ENCODE results near the gene TMEM245.
A peak's percentile ranks its signal among the peaks of the same experiment; 100 is the strongest.

The TMEM245 gene

DNA sequence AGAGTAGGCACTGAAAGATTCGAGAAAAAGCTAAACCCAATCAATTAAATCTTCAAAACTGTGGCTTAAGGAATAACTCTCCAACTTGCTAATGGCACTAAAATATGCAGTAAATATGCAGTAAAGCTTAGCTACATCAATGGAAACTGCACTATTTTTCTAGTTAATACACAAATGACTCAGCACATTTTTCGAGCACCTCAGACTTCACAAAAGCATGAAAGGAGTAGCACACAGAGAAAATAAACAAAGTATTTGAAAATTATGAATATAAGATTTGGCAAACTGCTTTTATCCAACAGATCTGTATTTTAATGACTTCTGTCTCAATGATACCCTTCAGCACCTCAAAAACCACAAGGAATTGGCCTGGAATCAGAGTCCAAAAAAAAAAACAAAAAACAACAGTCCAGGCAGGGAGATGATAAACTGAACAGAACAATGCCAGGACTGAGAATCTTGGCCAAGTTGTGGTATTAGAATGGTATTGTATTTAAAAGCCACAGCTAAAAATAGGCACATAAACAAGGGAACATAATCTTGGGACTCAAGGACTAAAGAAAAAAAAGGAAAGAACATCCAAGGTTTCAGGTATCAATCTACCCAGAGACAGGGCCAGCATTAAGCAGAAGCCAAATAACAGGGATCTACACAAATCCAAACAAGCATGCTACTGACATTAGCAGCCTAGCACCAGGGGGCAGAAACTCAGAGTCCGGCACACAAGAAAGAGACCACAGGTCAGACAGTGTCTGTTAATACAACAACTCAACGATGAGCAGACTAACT lies 21.4 kb downstream of the TMEM245 start:
- in situ Hi-C loops (cut with HindIII; ENCODE audit: low pct_ligation_motif_present, low sequenced_read_pairs) = no loop called here
- Histone ChIP-seq H3K27ac (peak overlapping the region; percentile 65), H3K27me3 (replicated peaks) (no peaks in the 10 kb centered on the region), H3K36me3 (replicated peaks) (peaks cover 6% of the 10 kb centered on the region), H3K4me3 (ENCODE audit: low read depth, low read length) (no peak overlapping the region)
- peak; percentile 61 for DNase-seq
- TF ChIP-seq, protein P1, sequence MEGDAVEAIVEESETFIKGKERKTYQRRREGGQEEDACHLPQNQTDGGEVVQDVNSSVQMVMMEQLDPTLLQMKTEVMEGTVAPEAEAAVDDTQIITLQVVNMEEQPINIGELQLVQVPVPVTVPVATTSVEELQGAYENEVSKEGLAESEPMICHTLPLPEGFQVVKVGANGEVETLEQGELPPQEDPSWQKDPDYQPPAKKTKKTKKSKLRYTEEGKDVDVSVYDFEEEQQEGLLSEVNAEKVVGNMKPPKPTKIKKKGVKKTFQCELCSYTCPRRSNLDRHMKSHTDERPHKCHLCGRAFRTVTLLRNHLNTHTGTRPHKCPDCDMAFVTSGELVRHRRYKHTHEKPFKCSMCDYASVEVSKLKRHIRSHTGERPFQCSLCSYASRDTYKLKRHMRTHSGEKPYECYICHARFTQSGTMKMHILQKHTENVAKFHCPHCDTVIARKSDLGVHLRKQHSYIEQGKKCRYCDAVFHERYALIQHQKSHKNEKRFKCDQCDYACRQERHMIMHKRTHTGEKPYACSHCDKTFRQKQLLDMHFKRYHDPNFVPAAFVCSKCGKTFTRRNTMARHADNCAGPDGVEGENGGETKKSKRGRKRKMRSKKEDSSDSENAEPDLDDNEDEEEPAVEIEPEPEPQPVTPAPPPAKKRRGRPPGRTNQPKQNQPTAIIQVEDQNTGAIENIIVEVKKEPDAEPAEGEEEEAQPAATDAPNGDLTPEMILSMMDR (IDR thresholded peaks at IDR 0.05; ENCODE audit: low read depth, low read length, missing control alignments) = peak; percentile 73

DNA sequence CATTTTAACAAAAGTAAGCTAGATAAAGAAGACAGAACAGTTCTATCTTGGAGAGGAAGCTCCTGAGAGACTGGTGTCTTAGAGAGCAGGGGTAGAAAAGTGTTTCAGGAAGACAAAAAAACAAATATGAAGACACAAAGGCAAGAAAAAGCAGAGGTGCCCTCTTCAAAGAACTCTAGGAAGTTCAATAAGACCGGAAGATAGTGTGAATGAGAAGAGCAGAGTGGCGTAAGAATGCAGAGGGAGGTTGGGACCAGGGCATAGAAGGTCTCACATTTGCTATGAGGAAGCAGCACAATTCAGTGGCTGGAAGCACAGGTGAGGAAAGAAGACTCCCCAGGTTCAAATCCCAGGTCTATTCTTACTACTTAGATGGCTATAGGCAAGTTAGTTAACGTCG lies 22.6 kb downstream of the TMEM245 start:
- no peak overlapping the region for H3K4me3 ChIP-seq (ENCODE audit: low read depth, low read length)
- no peak overlapping the region for H3K27ac ChIP-seq
- TF ChIP-seq, protein P1 (IDR thresholded peaks at IDR 0.05; ENCODE audit: low read depth, low read length, missing control alignments) = no peak
- DNase-seq = no peak
- in situ Hi-C loops (cut with HindIII; ENCODE audit: low pct_ligation_motif_present, low sequenced_read_pairs) = no loop called here
- H3K27me3 ChIP-seq (replicated peaks) = no peaks in the 10 kb centered on the region
- peaks cover 9% of the 10 kb centered on the region for H3K36me3 ChIP-seq (replicated peaks)

DNA sequence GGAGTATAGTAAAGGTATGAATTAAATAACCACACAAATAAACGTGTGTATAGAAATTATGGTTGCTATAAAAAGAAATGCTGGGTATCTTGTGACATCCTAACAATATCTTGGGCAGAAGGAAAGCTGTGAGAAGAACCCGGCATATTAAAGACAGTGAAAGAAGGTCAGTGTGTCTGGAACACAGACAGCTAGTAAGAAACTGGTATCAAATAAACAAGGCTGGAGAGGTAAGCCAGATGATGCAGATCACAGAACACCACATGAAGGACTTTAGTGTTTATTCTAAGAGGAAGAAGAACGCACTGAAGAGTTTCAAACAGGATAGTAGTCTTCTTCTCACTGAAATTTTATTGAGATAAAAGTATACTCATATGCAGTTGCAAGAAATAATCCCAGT lies 24.4 kb downstream of the TMEM245 start:
- in situ Hi-C loops (cut with HindIII; ENCODE audit: low pct_ligation_motif_present, low sequenced_read_pairs) = no loop called here
- no peaks in the 10 kb centered on the region for H3K27me3 ChIP-seq (replicated peaks)
- H3K27ac ChIP-seq = no peak overlapping the region
- TF ChIP-seq, protein P1 (IDR thresholded peaks at IDR 0.05; ENCODE audit: low read depth, low read length, missing control alignments) = no peak
- no peak for DNase-seq
- H3K4me3 ChIP-seq (ENCODE audit: low read depth, low read length) = no peak overlapping the region
- peaks cover 13% of the 10 kb centered on the region for H3K36me3 ChIP-seq (replicated peaks)

DNA sequence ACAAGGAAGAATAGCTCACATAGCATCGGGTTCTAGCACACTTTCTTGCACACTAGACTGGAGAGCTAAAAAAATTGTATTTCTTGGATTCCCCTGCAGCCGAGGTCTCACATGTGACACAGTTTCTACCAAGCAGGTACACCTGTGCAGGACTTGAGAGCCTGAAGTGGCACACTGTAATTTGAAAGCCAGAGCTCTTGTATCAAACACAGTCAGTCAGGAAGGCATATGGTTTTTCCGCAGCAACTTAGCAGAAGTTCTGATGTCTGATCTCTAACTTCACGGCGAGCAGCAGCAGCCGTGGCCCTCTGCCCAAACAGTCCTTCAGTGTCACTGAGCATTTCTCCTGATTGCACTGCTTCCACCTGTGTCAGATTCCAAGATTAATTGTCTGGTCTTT lies 25.5 kb downstream of the TMEM245 start:
- H3K4me3 ChIP-seq (ENCODE audit: low read depth, low read length) = no peak overlapping the region
- no peak for DNase-seq
- in situ Hi-C loops (cut with HindIII; ENCODE audit: low pct_ligation_motif_present, low sequenced_read_pairs) = no loop called here
- H3K27me3 ChIP-seq (replicated peaks) = no peaks in the 10 kb centered on the region
- H3K27ac ChIP-seq = no peak overlapping the region
- TF ChIP-seq, protein P1 (IDR thresholded peaks at IDR 0.05; ENCODE audit: low read depth, low read length, missing control alignments) = no peak
- H3K36me3 ChIP-seq (replicated peaks) = peaks cover 18% of the 10 kb centered on the region

DNA sequence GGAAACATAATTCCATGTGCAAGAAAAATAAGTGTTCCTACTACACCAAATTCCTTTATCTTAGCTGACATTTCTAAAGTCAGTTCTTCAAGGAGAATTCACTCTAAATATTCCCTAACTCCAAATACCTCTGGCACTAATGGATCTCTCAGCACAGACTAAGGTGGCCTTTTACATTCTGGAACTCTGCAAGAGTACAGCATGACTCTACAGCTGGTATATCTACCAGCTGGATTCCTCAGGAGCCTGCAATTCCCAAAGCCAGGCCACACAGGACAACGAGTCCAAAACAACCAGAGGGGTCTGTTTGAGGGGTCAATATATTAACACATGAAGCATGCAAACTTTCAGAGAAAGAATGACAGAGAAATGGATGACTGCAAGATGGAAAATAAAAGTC lies 27.2 kb downstream of the TMEM245 start:
- no peak for DNase-seq
- in situ Hi-C loops (cut with HindIII; ENCODE audit: low pct_ligation_motif_present, low sequenced_read_pairs) = no loop called here
- no peaks in the 10 kb centered on the region for H3K27me3 ChIP-seq (replicated peaks)
- H3K27ac ChIP-seq = no peak overlapping the region
- TF ChIP-seq, protein P1 (IDR thresholded peaks at IDR 0.05; ENCODE audit: low read depth, low read length, missing control alignments) = no peak
- no peak overlapping the region for H3K4me3 ChIP-seq (ENCODE audit: low read depth, low read length)
- H3K36me3 ChIP-seq (replicated peaks) = peaks cover 19% of the 10 kb centered on the region
